GM23338 (cell line): Measurements from ENCODE around the gene FAM118B. TPM values are rescaled to one million over a fixed set of nuclear protein-coding genes. Genes with fewer than 3 reads are reported as not detected.

Source experiments
- CREB1 ChIP-seq: fragments of 250-450 bp; sonication (Bioruptor Pico); IDR thresholded peaks from 2 replicates; pipeline ENCODE4 v1.5.0; 2020; ENCODE audit warnings: low read depth, mild to moderate bottlenecking, moderate library complexity
- CTCF ChIP-seq, 2 experiments: fragments of 200-600 bp in 1 of 2; sonication (generic) in 1 of 2; conservative IDR thresholded peaks; 2 replicates each; pipeline versions ENCODE4 v1.5.1 to v1.6.1; 2016 to 2017; ENCODE audit warnings: antibody characterized with exemption in 2 of 2, low read depth in 2 of 2, mild to moderate bottlenecking in 2 of 2, moderate library complexity in 1 of 2
- EZH2 ChIP-seq: fragments of 200-600 bp; sonication (generic); IDR thresholded peaks from one replicate; pipeline ENCODE4 v1.8.0; 2017; ENCODE audit warnings: antibody characterized with exemption, mild to moderate bottlenecking, low read depth; ENCODE audit not compliant: unreplicated experiment
- EZH2phosphoT487 ChIP-seq: fragments of 200-600 bp; sonication (generic); IDR thresholded peaks from one replicate; pipeline ENCODE4 v1.8.1; 2018; ENCODE audit warnings: antibody characterized with exemption; ENCODE audit not compliant: unreplicated experiment
- JUNB ChIP-seq: IDR thresholded peaks from one replicate; pipeline ENCODE4 v1.6.1; 2016; ENCODE audit warnings: antibody characterized with exemption; ENCODE audit not compliant: unreplicated experiment
- NANOG ChIP-seq: IDR thresholded peaks from 2 replicates; pipeline ENCODE4 v1.6.1; 2016; ENCODE audit warnings: antibody characterized with exemption, borderline replicate concordance
- POLR2AphosphoS5 ChIP-seq: IDR thresholded peaks from 2 replicates; pipeline ENCODE4 v1.6.1; 2016; ENCODE audit warnings: antibody characterized with exemption, low read depth
- STAT1 ChIP-seq: IDR thresholded peaks from one replicate; pipeline ENCODE4 v1.6.1; 2016; ENCODE audit warnings: antibody characterized with exemption; ENCODE audit not compliant: unreplicated experiment
- ZNF114 ChIP-seq: fragments of 250-450 bp; sonication (Bioruptor Pico); IDR thresholded peaks from 2 replicates; pipeline ENCODE4 v1.5.0; 2020; ENCODE audit warnings: mild to moderate bottlenecking, moderate library complexity
- ZNF331 ChIP-seq: fragments of 250-450 bp; sonication (Bioruptor Pico); IDR thresholded peaks from 2 replicates; pipeline ENCODE4 v1.5.0; 2020; ENCODE audit warnings: low read depth, mild to moderate bottlenecking, moderate library complexity
- polyA plus RNA-seq: library from polyadenylated mRNA; unstranded; fragments of >200 nt; fragmentation: Nextera tagmentation; extraction: Ambion mirVana; gene quantifications from 2 replicates; pipeline ENCODE4 v1.2.1, GENCODE V29; 2016
- total RNA-seq: library from RNA; depleted of rRNA; stranded (reverse); fragments of >200 nt; shearing (Covaris generic); gene quantifications from 2 replicates; pipeline ENCODE4 v1.2.3, GENCODE V29; 2014
- TF ChIP-seq, protein P1 (sequence below): fragments of 250-450 bp; sonication (Bioruptor Pico); IDR thresholded peaks from 2 replicates; pipeline ENCODE4 v1.5.0; 2020; ENCODE audit warnings: mild to moderate bottlenecking, moderate library complexity

FAM118B gene
- total and polyA plus RNA-seq, 2 experiments from 2014 or later = 33.7 to 43.4 TPM

GRCh38 chr11:126162306-126163030 is 49.1 kb upstream of the FAM118B start (continued):
- TF ChIP-seq, protein P1, sequence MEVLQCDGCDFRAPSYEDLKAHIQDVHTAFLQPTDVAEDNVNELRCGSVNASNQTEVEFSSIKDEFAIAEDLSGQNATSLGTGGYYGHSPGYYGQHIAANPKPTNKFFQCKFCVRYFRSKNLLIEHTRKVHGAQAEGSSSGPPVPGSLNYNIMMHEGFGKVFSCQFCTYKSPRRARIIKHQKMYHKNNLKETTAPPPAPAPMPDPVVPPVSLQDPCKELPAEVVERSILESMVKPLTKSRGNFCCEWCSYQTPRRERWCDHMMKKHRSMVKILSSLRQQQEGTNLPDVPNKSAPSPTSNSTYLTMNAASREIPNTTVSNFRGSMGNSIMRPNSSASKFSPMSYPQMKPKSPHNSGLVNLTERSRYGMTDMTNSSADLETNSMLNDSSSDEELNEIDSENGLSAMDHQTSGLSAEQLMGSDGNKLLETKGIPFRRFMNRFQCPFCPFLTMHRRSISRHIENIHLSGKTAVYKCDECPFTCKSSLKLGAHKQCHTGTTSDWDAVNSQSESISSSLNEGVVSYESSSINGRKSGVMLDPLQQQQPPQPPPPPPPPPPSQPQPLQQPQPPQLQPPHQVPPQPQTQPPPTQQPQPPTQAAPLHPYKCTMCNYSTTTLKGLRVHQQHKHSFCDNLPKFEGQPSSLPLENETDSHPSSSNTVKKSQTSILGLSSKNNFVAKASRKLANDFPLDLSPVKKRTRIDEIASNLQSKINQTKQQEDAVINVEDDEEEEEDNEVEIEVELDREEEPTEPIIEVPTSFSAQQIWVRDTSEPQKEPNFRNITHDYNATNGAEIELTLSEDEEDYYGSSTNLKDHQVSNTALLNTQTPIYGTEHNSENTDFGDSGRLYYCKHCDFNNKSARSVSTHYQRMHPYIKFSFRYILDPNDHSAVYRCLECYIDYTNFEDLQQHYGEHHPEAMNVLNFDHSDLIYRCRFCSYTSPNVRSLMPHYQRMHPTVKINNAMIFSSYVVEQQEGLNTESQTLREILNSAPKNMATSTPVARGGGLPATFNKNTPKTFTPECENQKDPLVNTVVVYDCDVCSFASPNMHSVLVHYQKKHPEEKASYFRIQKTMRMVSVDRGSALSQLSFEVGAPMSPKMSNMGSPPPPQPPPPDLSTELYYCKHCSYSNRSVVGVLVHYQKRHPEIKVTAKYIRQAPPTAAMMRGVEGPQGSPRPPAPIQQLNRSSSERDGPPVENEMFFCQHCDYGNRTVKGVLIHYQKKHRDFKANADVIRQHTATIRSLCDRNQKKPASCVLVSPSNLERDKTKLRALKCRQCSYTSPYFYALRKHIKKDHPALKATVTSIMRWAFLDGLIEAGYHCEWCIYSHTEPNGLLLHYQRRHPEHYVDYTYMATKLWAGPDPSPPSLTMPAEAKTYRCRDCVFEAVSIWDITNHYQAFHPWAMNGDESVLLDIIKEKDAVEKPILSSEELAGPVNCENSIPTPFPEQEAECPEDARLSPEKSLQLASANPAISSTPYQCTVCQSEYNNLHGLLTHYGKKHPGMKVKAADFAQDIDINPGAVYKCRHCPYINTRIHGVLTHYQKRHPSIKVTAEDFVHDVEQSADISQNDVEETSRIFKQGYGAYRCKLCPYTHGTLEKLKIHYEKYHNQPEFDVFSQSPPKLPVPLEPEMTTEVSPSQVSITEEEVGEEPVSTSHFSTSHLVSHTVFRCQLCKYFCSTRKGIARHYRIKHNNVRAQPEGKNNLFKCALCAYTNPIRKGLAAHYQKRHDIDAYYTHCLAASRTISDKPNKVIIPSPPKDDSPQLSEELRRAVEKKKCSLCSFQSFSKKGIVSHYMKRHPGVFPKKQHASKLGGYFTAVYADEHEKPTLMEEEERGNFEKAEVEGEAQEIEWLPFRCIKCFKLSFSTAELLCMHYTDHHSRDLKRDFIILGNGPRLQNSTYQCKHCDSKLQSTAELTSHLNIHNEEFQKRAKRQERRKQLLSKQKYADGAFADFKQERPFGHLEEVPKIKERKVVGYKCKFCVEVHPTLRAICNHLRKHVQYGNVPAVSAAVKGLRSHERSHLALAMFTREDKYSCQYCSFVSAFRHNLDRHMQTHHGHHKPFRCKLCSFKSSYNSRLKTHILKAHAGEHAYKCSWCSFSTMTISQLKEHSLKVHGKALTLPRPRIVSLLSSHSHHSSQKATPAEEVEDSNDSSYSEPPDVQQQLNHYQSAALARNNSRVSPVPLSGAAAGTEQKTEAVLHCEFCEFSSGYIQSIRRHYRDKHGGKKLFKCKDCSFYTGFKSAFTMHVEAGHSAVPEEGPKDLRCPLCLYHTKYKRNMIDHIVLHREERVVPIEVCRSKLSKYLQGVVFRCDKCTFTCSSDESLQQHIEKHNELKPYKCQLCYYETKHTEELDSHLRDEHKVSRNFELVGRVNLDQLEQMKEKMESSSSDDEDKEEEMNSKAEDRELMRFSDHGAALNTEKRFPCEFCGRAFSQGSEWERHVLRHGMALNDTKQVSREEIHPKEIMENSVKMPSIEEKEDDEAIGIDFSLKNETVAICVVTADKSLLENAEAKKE (CRISPR knock-in tag) = no peak
- TF ChIP-seq CTCF (conservative IDR thresholded peaks at IDR 0.05; ENCODE audit: low read depth in 2 of 2) = no peak
- no peak for TF ChIP-seq STAT1
- no peak for TF ChIP-seq ZNF114 (CRISPR knock-in tag)
- no peak for TF ChIP-seq POLR2AphosphoS5
- TF ChIP-seq EZH2 = no peak
- TF ChIP-seq JUNB = no peak
- no peak for TF ChIP-seq ZNF331 (CRISPR knock-in tag)
- TF ChIP-seq NANOG = no peak
- TF ChIP-seq EZH2phosphoT487 = no peak
- TF ChIP-seq CREB1 (CRISPR knock-in tag) = no peak
